Measurements from ENCODE around the gene CCL1. TPM values are rescaled to one million over a fixed set of nuclear protein-coding genes. Genes with fewer than 3 reads are reported as not detected.
A peak's percentile ranks its signal among the peaks of the same experiment; 100 is the strongest.

CCL1 gene
- total RNA-seq, 1 experiment from 2014 or later, result not detected

- CTCF ChIA-PET, result interaction anchor here (0.9 to 1.2 kb wide), 2 partner anchors 10 to 13 kb away, joined by 3 to 4 read pairs; no protein-coding TSS in a partner anchor
Measured at GRCh38 chr17:34408439-34408838, 45.4 kb upstream of the CCL1 start.

GRCh38 chr17:34406226-34406625, 43.2 kb upstream of the CCL1 start:
- DNase-seq (ENCODE audit: unreplicated experiment), result no peak
- H3K4me3 Mint-ChIP-seq (ENCODE audit: unreplicated experiment), result no peak overlapping the region

More at GRCh38 chr17:34408439-34408838, 45.4 kb upstream of the CCL1 start:
- TF ChIP-seq, protein P1, sequence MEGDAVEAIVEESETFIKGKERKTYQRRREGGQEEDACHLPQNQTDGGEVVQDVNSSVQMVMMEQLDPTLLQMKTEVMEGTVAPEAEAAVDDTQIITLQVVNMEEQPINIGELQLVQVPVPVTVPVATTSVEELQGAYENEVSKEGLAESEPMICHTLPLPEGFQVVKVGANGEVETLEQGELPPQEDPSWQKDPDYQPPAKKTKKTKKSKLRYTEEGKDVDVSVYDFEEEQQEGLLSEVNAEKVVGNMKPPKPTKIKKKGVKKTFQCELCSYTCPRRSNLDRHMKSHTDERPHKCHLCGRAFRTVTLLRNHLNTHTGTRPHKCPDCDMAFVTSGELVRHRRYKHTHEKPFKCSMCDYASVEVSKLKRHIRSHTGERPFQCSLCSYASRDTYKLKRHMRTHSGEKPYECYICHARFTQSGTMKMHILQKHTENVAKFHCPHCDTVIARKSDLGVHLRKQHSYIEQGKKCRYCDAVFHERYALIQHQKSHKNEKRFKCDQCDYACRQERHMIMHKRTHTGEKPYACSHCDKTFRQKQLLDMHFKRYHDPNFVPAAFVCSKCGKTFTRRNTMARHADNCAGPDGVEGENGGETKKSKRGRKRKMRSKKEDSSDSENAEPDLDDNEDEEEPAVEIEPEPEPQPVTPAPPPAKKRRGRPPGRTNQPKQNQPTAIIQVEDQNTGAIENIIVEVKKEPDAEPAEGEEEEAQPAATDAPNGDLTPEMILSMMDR (IDR thresholded peaks at IDR 0.05; ENCODE audit: unreplicated experiment), result no peak
- intact Hi-C loops (cut with micrococcal nuclease), result no loop called here
- no peaks in the 10 kb centered on the region for H3K36me3 Mint-ChIP-seq (ENCODE audit: insufficient read depth, unreplicated experiment)
- no peaks in the 10 kb centered on the region for H3K9me3 Mint-ChIP-seq (ENCODE audit: unreplicated experiment)
- H3K27me3 Mint-ChIP-seq (ENCODE audit: insufficient read depth, unreplicated experiment), result peaks cover 18% of the 10 kb centered on the region
- H3K4me3 Mint-ChIP-seq (ENCODE audit: unreplicated experiment), result no peak overlapping the region
- no peaks in the 10 kb centered on the region for H3K4me1 Mint-ChIP-seq (ENCODE audit: insufficient read depth, unreplicated experiment)
- no TSS peak for BruUV-seq (replicated peaks)
- POLR2A ChIA-PET, result no interaction called here
- no peak for DNase-seq (ENCODE audit: unreplicated experiment)
- H3K27ac Mint-ChIP-seq (ENCODE audit: low read depth, unreplicated experiment), result no peak overlapping the region

DNA sequence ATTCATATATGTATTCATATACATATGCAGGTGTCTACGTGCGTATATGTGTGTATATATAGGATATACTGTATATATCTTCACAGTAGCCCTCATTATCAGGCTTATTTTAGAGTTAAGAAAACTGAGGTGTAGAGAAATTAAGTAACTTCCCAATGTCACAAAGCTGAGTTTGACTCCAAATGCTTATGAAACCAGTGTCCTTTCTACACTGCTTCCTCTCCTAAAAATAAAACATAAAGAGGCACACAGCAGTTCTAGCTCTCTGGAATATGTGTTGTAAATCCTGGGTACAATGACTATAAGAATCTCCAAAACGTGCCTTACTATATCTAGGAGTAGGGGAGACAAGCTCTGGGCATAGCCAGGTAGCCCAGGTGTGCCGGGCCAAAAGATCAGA, 40.0 kb upstream of the CCL1 start:
- intact Hi-C loops (cut with micrococcal nuclease), result no loop called here
- no TSS peak for BruUV-seq (replicated peaks)
- Mint-ChIP-seq H3K27ac (ENCODE audit: low read depth, unreplicated experiment) (no peak overlapping the region), H3K4me3 (ENCODE audit: unreplicated experiment) (no peak overlapping the region), H3K9me3 (ENCODE audit: unreplicated experiment) (no peaks in the 10 kb centered on the region), H3K4me1 (ENCODE audit: insufficient read depth, unreplicated experiment) (peaks cover 4% of the 10 kb centered on the region), H3K27me3 (ENCODE audit: insufficient read depth, unreplicated experiment) (no peaks in the 10 kb centered on the region), H3K36me3 (ENCODE audit: insufficient read depth, unreplicated experiment) (no peaks in the 10 kb centered on the region)
- ChIA-PET CTCF (interaction anchor here (1.5 kb wide), 1 partner anchor 17 kb away, joined by 4 read pairs; no protein-coding TSS in a partner anchor), POLR2A (no interaction called here)
- TF ChIP-seq, protein P1 (IDR thresholded peaks at IDR 0.05; ENCODE audit: unreplicated experiment), result no peak
- no peak for DNase-seq (ENCODE audit: unreplicated experiment)

More at GRCh38 chr17:34406226-34406625, 43.2 kb upstream of the CCL1 start:
- TF ChIP-seq, protein P1 (IDR thresholded peaks at IDR 0.05; ENCODE audit: unreplicated experiment), result no peak
- H3K36me3 Mint-ChIP-seq (ENCODE audit: insufficient read depth, unreplicated experiment), result no peaks in the 10 kb centered on the region
- intact Hi-C loops (cut with micrococcal nuclease), result no loop called here
- no TSS peak for BruUV-seq (replicated peaks)
- H3K4me1 Mint-ChIP-seq (ENCODE audit: insufficient read depth, unreplicated experiment), result peaks cover 2% of the 10 kb centered on the region
- no peaks in the 10 kb centered on the region for H3K9me3 Mint-ChIP-seq (ENCODE audit: unreplicated experiment)
- CTCF ChIA-PET, result interaction anchor here (1.7 kb wide), 1 partner anchor 14 kb away, joined by 5 read pairs; no protein-coding TSS in a partner anchor
- H3K27ac Mint-ChIP-seq (ENCODE audit: low read depth, unreplicated experiment), result no peak overlapping the region
- POLR2A ChIA-PET, result no interaction called here
- H3K27me3 Mint-ChIP-seq (ENCODE audit: insufficient read depth, unreplicated experiment), result peaks cover 12% of the 10 kb centered on the region

GRCh38 chr17:34401165-34401564, 38.1 kb upstream of the CCL1 start:
- no peak overlapping the region for H3K4me3 Mint-ChIP-seq (ENCODE audit: unreplicated experiment)
- intact Hi-C loops (cut with micrococcal nuclease), result no loop called here
- no peaks in the 10 kb centered on the region for H3K36me3 Mint-ChIP-seq (ENCODE audit: insufficient read depth, unreplicated experiment)
- CTCF ChIA-PET, result interaction anchor here (0.6 to 1.0 kb wide), 2 partner anchors 11 to 21 kb away, joined by 3 to 4 read pairs; no protein-coding TSS in a partner anchor
- POLR2A ChIA-PET, result no interaction called here
- DNase-seq (ENCODE audit: unreplicated experiment), result no peak
- no peaks in the 10 kb centered on the region for H3K9me3 Mint-ChIP-seq (ENCODE audit: unreplicated experiment)
- TF ChIP-seq, protein P1 (IDR thresholded peaks at IDR 0.05; ENCODE audit: unreplicated experiment), result no peak
- peak overlapping the region; percentile 65 for H3K27ac Mint-ChIP-seq (ENCODE audit: low read depth, unreplicated experiment)
- peaks cover 4% of the 10 kb centered on the region for H3K4me1 Mint-ChIP-seq (ENCODE audit: insufficient read depth, unreplicated experiment)
- no peaks in the 10 kb centered on the region for H3K27me3 Mint-ChIP-seq (ENCODE audit: insufficient read depth, unreplicated experiment)
- no TSS peak for BruUV-seq (replicated peaks)

Data from MCF 10A (cell line).